HG02885 (cell line): ENCODE data around the gene NCL.
"Not testable (repeated sequence)": the region's sequence is repeated elsewhere in the genome, so short reads cannot be mapped to it uniquely, and the experiment has no call there.

Source experiments
- ATAC-seq: cut with Tn5 transposase; IDR thresholded peaks from one replicate; pipeline ENCODE4 v1.9.1; 2021; ENCODE audit warnings: mild to moderate bottlenecking; ENCODE audit not compliant: unreplicated experiment, poor library complexity

NCL gene

GRCh38 chr2:231409776-231410175 lies 54.5 kb downstream of the NCL start:
- ATAC-seq, result no peak

GRCh38 chr2:231408304-231408703 lies 56.0 kb downstream of the NCL start:
- not testable (repeated sequence) for ATAC-seq

GRCh38 chr2:231407686-231408085 lies 56.6 kb downstream of the NCL start:
- not testable (repeated sequence) for ATAC-seq

- not testable (repeated sequence) for ATAC-seq
These were observed 58.5 kb downstream of the NCL start for GRCh38 chr2:231405601-231406367.

- not testable (repeated sequence) for ATAC-seq
These were observed 60.1 kb downstream of the NCL start for GRCh38 chr2:231404183-231404578.
